Type B pancreatic cell (in vitro differentiated cells): ENCODE data around the gene ZFPM1. TPM values are rescaled to one million over a fixed set of nuclear protein-coding genes. Genes with fewer than 3 reads are reported as not detected.

Source experiments
- DNase-seq: peaks from one replicate; pipeline ENCODE4 v3.0.0; 2021; ENCODE audit warnings: mixed read lengths; ENCODE audit not compliant: unreplicated experiment; ENCODE audit errors: extremely low spot score
- H3K27ac Mint-ChIP-seq: 2 replicates; pipeline ENCODE4 v1.8.0; 2021; ENCODE audit warnings: mild to moderate bottlenecking, mixed read lengths
- H3K27me3 Mint-ChIP-seq: 2 replicates; pipeline ENCODE4 v1.8.0; 2021; ENCODE audit warnings: mixed read lengths
- H3K36me3 Mint-ChIP-seq: 2 replicates; pipeline ENCODE4 v1.8.0; 2021; ENCODE audit warnings: mixed read lengths
- H3K4me1 Mint-ChIP-seq: one replicate; pipeline ENCODE4 v1.8.0; 2021; ENCODE audit warnings: mixed read lengths; ENCODE audit not compliant: unreplicated experiment
- H3K4me3 Mint-ChIP-seq: 2 replicates; pipeline ENCODE4 v1.8.0; 2021; ENCODE audit warnings: mild to moderate bottlenecking, mixed read lengths
- H3K9me3 Mint-ChIP-seq: 2 replicates; pipeline ENCODE4 v1.8.0; 2021; ENCODE audit warnings: mixed read lengths
- total RNA-seq: library from RNA; stranded (reverse); gene quantifications from 2 replicates; pipeline ENCODE4 v1.2.1, GENCODE V29; 2021; ENCODE audit warnings: low replicate concordance
- TF ChIP-seq, protein P1 (sequence below): fragments of 200-600 bp; sonication (generic); conservative IDR thresholded peaks from 2 replicates; pipeline ENCODE4 v1.5.0; 2021; ENCODE audit warnings: antibody characterized with exemption, mild to moderate bottlenecking

The ZFPM1 gene
- total RNA-seq, 1 donor from 2014 or later, result 24.0 TPM

DNA sequence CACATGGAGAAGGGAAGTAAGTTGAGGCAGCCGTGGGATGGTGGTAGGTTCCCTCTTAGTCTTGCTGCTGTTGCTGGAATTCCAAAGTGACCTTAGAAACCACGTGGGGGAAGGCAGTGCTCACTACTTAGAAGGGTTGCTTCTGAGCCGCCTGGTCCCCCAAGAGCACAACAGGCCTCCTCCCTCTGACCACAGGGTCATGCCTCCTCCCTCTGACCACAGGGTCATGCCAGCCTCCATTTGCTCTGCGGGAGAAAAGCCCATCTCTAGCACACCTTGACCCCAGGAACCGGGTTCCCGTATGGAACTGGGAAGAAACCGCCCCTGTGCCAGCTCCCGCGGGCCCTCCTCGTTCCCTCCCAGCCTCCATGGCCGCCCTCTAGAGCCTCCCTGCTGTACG lies 13.4 kb upstream of the ZFPM1 start:
- Mint-ChIP-seq H3K4me3 (no peak overlapping the region), H3K4me1 (no peaks in the 10 kb centered on the region), H3K27me3 (no peaks in the 10 kb centered on the region), H3K9me3 (no peaks in the 10 kb centered on the region), H3K36me3 (no peaks in the 10 kb centered on the region), H3K27ac (no peak overlapping the region)
- DNase-seq, result no peak
- TF ChIP-seq, protein P1, sequence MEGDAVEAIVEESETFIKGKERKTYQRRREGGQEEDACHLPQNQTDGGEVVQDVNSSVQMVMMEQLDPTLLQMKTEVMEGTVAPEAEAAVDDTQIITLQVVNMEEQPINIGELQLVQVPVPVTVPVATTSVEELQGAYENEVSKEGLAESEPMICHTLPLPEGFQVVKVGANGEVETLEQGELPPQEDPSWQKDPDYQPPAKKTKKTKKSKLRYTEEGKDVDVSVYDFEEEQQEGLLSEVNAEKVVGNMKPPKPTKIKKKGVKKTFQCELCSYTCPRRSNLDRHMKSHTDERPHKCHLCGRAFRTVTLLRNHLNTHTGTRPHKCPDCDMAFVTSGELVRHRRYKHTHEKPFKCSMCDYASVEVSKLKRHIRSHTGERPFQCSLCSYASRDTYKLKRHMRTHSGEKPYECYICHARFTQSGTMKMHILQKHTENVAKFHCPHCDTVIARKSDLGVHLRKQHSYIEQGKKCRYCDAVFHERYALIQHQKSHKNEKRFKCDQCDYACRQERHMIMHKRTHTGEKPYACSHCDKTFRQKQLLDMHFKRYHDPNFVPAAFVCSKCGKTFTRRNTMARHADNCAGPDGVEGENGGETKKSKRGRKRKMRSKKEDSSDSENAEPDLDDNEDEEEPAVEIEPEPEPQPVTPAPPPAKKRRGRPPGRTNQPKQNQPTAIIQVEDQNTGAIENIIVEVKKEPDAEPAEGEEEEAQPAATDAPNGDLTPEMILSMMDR, result no peak

DNA sequence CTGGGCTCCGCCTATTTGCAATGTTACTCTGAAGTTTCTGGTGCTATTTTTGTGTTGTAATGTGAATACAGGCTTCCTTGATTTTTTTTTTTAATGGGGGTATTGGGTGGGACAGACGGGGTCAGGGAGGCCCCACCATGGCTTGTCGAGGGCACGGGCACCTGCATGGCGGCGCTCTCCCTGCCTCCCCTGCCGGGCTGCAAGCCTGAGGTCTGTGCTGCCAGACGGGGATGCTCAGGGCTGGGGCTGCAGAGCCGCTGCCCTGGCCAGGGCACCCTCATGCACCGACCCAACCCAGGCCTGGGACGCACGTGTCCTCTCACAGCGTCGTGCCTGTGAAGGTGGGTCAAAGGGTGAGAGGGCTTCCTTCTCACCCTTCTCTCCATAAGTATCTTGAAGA lies 13.0 kb upstream of the ZFPM1 start:
- no peak for DNase-seq
- TF ChIP-seq, protein P1, result no peak
- Mint-ChIP-seq H3K27ac (no peak overlapping the region), H3K4me1 (no peaks in the 10 kb centered on the region), H3K9me3 (no peaks in the 10 kb centered on the region), H3K36me3 (no peaks in the 10 kb centered on the region), H3K27me3 (no peaks in the 10 kb centered on the region), H3K4me3 (no peak overlapping the region)

DNA sequence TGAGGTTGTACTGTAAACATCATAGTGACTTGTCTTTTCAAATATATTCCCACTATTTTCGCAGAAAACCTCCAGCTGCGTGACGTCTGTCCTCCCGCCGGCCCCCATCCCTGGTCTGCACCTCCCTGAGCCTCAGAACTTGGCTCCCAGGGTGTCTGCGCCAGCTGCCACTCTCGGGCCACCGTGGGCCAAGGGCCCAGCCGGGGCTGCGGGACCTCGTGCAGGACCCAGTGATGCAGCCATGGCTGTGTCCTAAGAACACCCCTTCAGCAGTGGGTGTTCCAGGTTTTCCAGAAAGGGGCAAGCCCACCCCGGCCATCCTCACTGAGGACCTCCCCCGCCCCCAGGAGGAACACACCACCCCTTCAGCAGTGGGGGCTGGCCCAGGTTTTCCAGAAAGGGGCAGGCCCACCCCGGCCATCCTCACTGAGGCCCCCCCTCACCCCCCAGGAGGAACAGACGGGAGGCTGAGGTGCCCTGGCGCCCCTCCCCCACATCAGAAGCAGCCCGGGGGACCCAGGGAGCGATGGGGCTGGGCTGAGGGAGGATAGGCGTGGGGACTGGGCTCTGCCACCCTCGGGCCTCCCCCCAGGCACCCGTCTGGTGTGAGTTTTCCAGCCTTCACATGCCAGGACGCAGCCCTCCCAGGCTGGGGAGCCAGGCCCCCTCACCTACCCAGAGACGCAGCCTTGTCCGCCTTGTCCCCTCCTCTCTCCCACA lies 12.2 kb upstream of the ZFPM1 start:
- H3K36me3 Mint-ChIP-seq, result no peaks in the 10 kb centered on the region
- TF ChIP-seq, protein P1, result no peak
- no peak overlapping the region for H3K4me3 Mint-ChIP-seq
- no peak for DNase-seq
- no peak overlapping the region for H3K27ac Mint-ChIP-seq
- no peaks in the 10 kb centered on the region for H3K4me1 Mint-ChIP-seq
- H3K9me3 Mint-ChIP-seq, result no peaks in the 10 kb centered on the region
- H3K27me3 Mint-ChIP-seq, result no peaks in the 10 kb centered on the region

DNA sequence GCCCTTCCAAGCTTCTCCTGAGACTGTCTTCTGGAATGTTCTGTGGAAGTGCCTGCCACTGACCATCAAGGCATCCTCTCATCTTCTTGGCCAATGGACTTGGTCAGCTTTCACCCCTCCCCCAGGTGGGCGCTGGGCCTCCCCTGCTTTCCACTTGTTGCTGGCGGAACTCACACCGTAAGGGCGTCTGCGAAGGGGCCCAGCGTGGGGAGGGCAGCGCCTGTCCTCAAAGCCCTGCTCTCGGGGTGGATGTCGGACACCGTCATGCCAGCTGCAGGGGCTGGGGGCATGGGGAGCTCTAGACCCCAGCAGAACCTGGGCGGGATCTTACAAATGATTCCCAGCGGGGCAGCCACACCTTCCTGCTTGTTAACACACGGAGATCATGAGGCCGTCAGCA lies 11.6 kb upstream of the ZFPM1 start:
- Mint-ChIP-seq H3K4me3 (no peak overlapping the region), H3K27ac (no peak overlapping the region), H3K4me1 (no peaks in the 10 kb centered on the region), H3K9me3 (no peaks in the 10 kb centered on the region), H3K36me3 (no peaks in the 10 kb centered on the region), H3K27me3 (no peaks in the 10 kb centered on the region)
- DNase-seq, result no peak
- TF ChIP-seq, protein P1, result no peak

DNA sequence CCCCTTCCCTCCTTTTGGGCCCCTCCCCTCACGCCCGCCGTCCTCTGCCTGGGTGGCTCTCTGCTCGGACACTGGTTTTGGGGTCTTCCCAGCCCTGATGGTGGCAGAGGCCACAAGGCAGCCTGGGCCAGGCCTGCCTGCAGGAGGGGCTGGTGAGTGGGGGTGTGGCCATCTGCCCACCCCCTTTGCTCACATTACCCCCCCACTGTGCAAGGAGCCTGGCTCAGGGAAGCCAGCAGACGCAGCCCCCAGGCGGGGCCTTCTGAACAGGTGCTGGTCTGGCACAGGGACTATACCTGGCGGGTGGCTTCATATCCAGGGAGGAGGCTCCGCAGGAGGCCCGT lies 10.7 kb upstream of the ZFPM1 start:
- TF ChIP-seq, protein P1, result no peak
- Mint-ChIP-seq H3K27me3 (no peaks in the 10 kb centered on the region), H3K9me3 (no peaks in the 10 kb centered on the region), H3K36me3 (no peaks in the 10 kb centered on the region), H3K27ac (no peak overlapping the region), H3K4me3 (no peak overlapping the region), H3K4me1 (no peaks in the 10 kb centered on the region)
- DNase-seq, result no peak
